ENCODE results near the gene NACC2. TPM values are rescaled to one million over a fixed set of nuclear protein-coding genes. Genes with fewer than 3 reads are reported as not detected.

Gene NACC2
- total and polyA plus RNA-seq, 2 donors (not counting 1 experiment from before 2014, with no cell fraction given) = 0.34 to 1.9 TPM

- Histone ChIP-seq H3K4me3 (ENCODE audit: control extremely low read depth in 1 of 5, extremely low read depth in 1 of 5, insufficient read depth in 1 of 5, low read depth in 2 of 5, low read length in 4 of 5) (no peak overlapping the region), H3K4me2 (replicated peaks; ENCODE audit: low read depth, low read length, poor library complexity, severe bottlenecking) (no peak overlapping the region), H3K27me3 (replicated peaks in 1 of 4; ENCODE audit: control extremely low read depth in 1 of 4, control insufficient read depth in 3 of 4, insufficient read depth in 4 of 4, low read length in 3 of 4) (peaks cover 0 to 22% (median 3%) of the 10 kb centered on the region in 4 experiments), H4K20me1 (ENCODE audit: control insufficient read depth, insufficient read depth, low read length, poor library complexity, severe bottlenecking) (no peaks in the 10 kb centered on the region), H3K79me2 (ENCODE audit: control insufficient read depth, insufficient read depth, low read length) (no peaks in the 10 kb centered on the region), H3K9me3 (ENCODE audit: control extremely low read depth in 1 of 3, control insufficient read depth in 2 of 3, insufficient read depth in 1 of 3, low read length in 2 of 3) (peaks cover 0 to 7% (median 0%) of the 10 kb centered on the region in 3 donors), H2AFZ (ENCODE audit: insufficient read depth, low read depth, low read length, poor library complexity, severe bottlenecking) (no peak overlapping the region), H3K4me1 (ENCODE audit: control insufficient read depth in 2 of 2, insufficient read depth in 2 of 2, low read length in 2 of 2) (peaks cover 7 to 9% of the 10 kb centered on the region in 2 donors), H3K36me3 (replicated peaks in 1 of 2; ENCODE audit: control extremely low read depth in 1 of 2, control insufficient read depth in 1 of 2, extremely low read depth in 1 of 2, insufficient read depth in 2 of 2, low read length in 1 of 2) (no peaks in the 10 kb centered on the region), H3K9ac (ENCODE audit: low read length) (no peak overlapping the region), H3K27ac (ENCODE audit: low read length in 2 of 2) (no peak overlapping the region)
- CTCF ChIA-PET = no interaction called here
- no peaks in the 10 kb centered on the region for H3K9me3 Mint-ChIP-seq (ENCODE audit: insufficient read depth)
- TF ChIP-seq EZH2 (IDR thresholded peaks at IDR 0.05; ENCODE audit: borderline replicate concordance, insufficient read depth, low read depth, low read length, poor library complexity, severe bottlenecking) = no peak
- intact Hi-C loops (cut with micrococcal nuclease) = no loop called here
- H3K4me1 Mint-ChIP-seq = peaks cover 2% of the 10 kb centered on the region
- POLR2A ChIA-PET = no interaction called here
- DNase-seq (no peak), ATAC-seq (ENCODE audit: low read depth) (no peak)
- no peak overlapping the region for H3K27ac Mint-ChIP-seq
- H3K4me3 Mint-ChIP-seq = no peak overlapping the region
- H3K27me3 Mint-ChIP-seq = no peaks in the 10 kb centered on the region
- WGBS (ENCODE audit: insufficient coverage) = 98% methylated on average over 10 of the region's 18 CpGs
Measured at GRCh38 chr9:136046554-136046920, 48.6 kb downstream of the NACC2 start.

- Histone ChIP-seq H3K27me3 (replicated peaks in 1 of 4; ENCODE audit: control extremely low read depth in 1 of 4, control insufficient read depth in 3 of 4, insufficient read depth in 4 of 4, low read length in 3 of 4) (peaks cover 0 to 17% (median 1%) of the 10 kb centered on the region in 4 experiments), H3K9ac (ENCODE audit: low read length) (no peak overlapping the region), H3K4me1 (ENCODE audit: control insufficient read depth in 2 of 2, insufficient read depth in 2 of 2, low read length in 2 of 2) (peaks cover 3% of the 10 kb centered on the region in 2 donors), H2AFZ (ENCODE audit: insufficient read depth, low read depth, low read length, poor library complexity, severe bottlenecking) (no peak overlapping the region), H3K9me3 (ENCODE audit: control extremely low read depth in 1 of 3, control insufficient read depth in 2 of 3, insufficient read depth in 1 of 3, low read length in 2 of 3) (peaks cover 0 to 7% (median 0%) of the 10 kb centered on the region in 3 donors), H3K4me3 (ENCODE audit: control extremely low read depth in 1 of 5, extremely low read depth in 1 of 5, insufficient read depth in 1 of 5, low read depth in 2 of 5, low read length in 4 of 5) (no peak overlapping the region), H3K4me2 (replicated peaks; ENCODE audit: low read depth, low read length, poor library complexity, severe bottlenecking) (no peak overlapping the region), H3K79me2 (ENCODE audit: control insufficient read depth, insufficient read depth, low read length) (no peaks in the 10 kb centered on the region), H3K27ac (ENCODE audit: low read length in 2 of 2) (no peak overlapping the region), H3K36me3 (replicated peaks in 1 of 2; ENCODE audit: control extremely low read depth in 1 of 2, control insufficient read depth in 1 of 2, extremely low read depth in 1 of 2, insufficient read depth in 2 of 2, low read length in 1 of 2) (no peaks in the 10 kb centered on the region), H4K20me1 (ENCODE audit: control insufficient read depth, insufficient read depth, low read length, poor library complexity, severe bottlenecking) (no peaks in the 10 kb centered on the region)
- no peaks in the 10 kb centered on the region for H3K27me3 Mint-ChIP-seq
- H3K9me3 Mint-ChIP-seq (ENCODE audit: insufficient read depth) = no peaks in the 10 kb centered on the region
- ATAC-seq (ENCODE audit: low read depth) (no peak), DNase-seq (no peak)
- H3K4me3 Mint-ChIP-seq = no peak overlapping the region
- H3K27ac Mint-ChIP-seq = no peak overlapping the region
- 86% methylated on average over 42 of the region's 44 CpGs for WGBS (ENCODE audit: insufficient coverage)
- POLR2A ChIA-PET = no interaction called here
- intact Hi-C loops (cut with micrococcal nuclease) = no loop called here
- peaks cover under 1% of the 10 kb centered on the region for H3K4me1 Mint-ChIP-seq
- CTCF ChIA-PET = no interaction called here
- no peak for TF ChIP-seq EZH2 (IDR thresholded peaks at IDR 0.05; ENCODE audit: borderline replicate concordance, insufficient read depth, low read depth, low read length, poor library complexity, severe bottlenecking)
- TF ChIP-seq, protein P1, sequence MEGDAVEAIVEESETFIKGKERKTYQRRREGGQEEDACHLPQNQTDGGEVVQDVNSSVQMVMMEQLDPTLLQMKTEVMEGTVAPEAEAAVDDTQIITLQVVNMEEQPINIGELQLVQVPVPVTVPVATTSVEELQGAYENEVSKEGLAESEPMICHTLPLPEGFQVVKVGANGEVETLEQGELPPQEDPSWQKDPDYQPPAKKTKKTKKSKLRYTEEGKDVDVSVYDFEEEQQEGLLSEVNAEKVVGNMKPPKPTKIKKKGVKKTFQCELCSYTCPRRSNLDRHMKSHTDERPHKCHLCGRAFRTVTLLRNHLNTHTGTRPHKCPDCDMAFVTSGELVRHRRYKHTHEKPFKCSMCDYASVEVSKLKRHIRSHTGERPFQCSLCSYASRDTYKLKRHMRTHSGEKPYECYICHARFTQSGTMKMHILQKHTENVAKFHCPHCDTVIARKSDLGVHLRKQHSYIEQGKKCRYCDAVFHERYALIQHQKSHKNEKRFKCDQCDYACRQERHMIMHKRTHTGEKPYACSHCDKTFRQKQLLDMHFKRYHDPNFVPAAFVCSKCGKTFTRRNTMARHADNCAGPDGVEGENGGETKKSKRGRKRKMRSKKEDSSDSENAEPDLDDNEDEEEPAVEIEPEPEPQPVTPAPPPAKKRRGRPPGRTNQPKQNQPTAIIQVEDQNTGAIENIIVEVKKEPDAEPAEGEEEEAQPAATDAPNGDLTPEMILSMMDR (IDR thresholded peaks at IDR 0.05) = no peak
Measured at GRCh38 chr9:136045595-136046553, 49.2 kb downstream of the NACC2 start.
